Ascending aorta (tissue), 2 donors: ENCODE data around the gene SURF4. TPM values are rescaled to one million over a fixed set of nuclear protein-coding genes. Genes with fewer than 3 reads are reported as not detected.

Source experiments
- DNase-seq, 2 donors: peaks; one replicate each; pipeline ENCODE4 v3.0.0-alpha.2; 2019; ENCODE audit warnings: low spot score in 2 of 2
- H3K27ac ChIP-seq, 2 donors: fragments of 200-600 bp; sonication (generic); one replicate each; pipeline ENCODE4 v1.5.1; 2016 to 2017; ENCODE audit warnings: mild to moderate bottlenecking in 1 of 2
- H3K27me3 ChIP-seq: fragments of 200-600 bp; sonication (generic); one replicate; pipeline ENCODE4 v1.5.1; 2017
- H3K36me3 ChIP-seq, 2 donors: fragments of 200-600 bp; sonication (generic); one replicate each; pipeline ENCODE4 v1.5.1; 2016
- H3K4me1 ChIP-seq, 2 donors: fragments of 200-600 bp; sonication (generic); one replicate each; pipeline ENCODE4 v1.5.1; 2016 to 2017; ENCODE audit warnings: mild to moderate bottlenecking in 1 of 2
- H3K4me3 ChIP-seq, 2 donors: fragments of 200-600 bp; sonication (generic); one replicate each; pipeline ENCODE4 v1.5.1; 2016 to 2017; ENCODE audit warnings: mild to moderate bottlenecking in 1 of 2
- H3K9me3 ChIP-seq, 2 donors: fragments of 200-600 bp; sonication (generic); one replicate each; pipeline ENCODE4 v1.5.1; 2016
- CTCF ChIP-seq, 3 experiments: fragments of 200-600 bp in 2 of 3; fragments of 450-650 bp in 1 of 3; sonication (generic) in 2 of 3; IDR thresholded peaks; one replicate each; pipeline ENCODE4 v1.5.1; 2016 to 2019; ENCODE audit warnings: antibody characterized with exemption in 3 of 3, mild to moderate bottlenecking in 1 of 3, moderate library complexity in 1 of 3
- intact Hi-C: fragments of 100-400 bp; cut with DNase I; formaldehyde crosslinking; loops from one replicate; pipeline ENCODE4 v1.15.1; 2023
- total RNA-seq: library from RNA; depleted of rRNA; stranded (reverse); fragments of >200 nt; gene quantifications from one replicate; pipeline ENCODE4 v1.1.0, GENCODE V29; 2016

Gene SURF4
- total RNA-seq, 1 donor from 2014 or later, result 161 TPM

DNA sequence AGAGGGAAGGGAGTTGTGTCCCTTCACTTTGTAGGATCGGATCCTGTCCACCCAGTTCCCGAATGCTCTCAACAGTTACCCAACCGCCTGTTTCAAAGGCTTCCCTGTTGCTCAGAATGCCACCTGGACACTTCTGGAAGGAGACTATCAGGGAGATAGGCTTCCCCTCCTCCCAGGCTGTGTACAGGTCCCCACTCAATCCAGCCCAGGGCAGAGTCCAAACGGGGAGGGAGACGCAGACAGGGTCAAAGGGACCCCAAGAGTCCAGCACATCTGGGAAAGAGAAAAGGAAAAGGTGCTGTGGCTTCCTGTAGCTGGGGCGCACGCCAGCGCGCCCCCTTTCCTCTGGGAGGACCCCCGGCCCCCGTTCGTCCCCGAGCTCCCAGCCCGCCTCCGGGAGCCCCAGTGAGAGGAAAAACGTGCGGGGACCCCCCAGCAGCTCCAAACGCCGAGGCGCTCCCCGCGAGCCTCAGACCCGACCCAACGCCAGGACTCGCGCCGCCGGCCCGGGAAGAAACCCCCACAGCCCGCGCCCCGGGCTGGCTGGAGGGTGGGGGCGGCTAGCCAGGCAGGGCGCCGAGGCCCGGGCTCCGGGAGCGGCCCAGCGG lies 640 bp downstream of the SURF4 start:
- intact Hi-C loops, result loop anchor here (10.0 kb wide), 1 partner anchor 650 kb away; the partner anchor contains the start of gene BRD3OS
- Histone ChIP-seq H3K27ac (peak overlapping the region; percentile 94 to 97), H3K27me3 (no peaks in the 10 kb centered on the region), H3K9me3 (no peaks in the 10 kb centered on the region), H3K4me1 (peaks cover 7 to 26% of the 10 kb centered on the region in 2 donors), H3K36me3 (peaks cover 4 to 21% of the 10 kb centered on the region in 2 donors), H3K4me3 (peak overlapping the region; percentile 97 to 98)
- TF ChIP-seq CTCF (IDR thresholded peaks at IDR 0.05), result no peak
- DNase-seq, result no peak

- Histone ChIP-seq H3K4me1 (peaks cover 7 to 30% of the 10 kb centered on the region in 2 donors), H3K27ac (peak overlapping the region; percentile 94 to 97)
- intact Hi-C loops, result loop anchor here (10.0 kb wide), 1 partner anchor 650 kb away; the partner anchor contains the start of gene BRD3OS
Measured at GRCh38 chr9:133374612-133375115, 1.2 kb downstream of the SURF4 start.

GRCh38 chr9:133372144-133372543 lies 3.7 kb downstream of the SURF4 start:
- TF ChIP-seq CTCF (IDR thresholded peaks at IDR 0.05), result no peak
- intact Hi-C loops, result loop anchor here (10.0 kb wide), 1 partner anchor 653 kb away; the partner anchor contains the start of gene BRD3OS
- Histone ChIP-seq H3K36me3 (peaks cover 7 to 33% of the 10 kb centered on the region in 2 donors), H3K9me3 (no peaks in the 10 kb centered on the region), H3K4me3 (peak overlapping the region in 1 of 2 donors; percentile 16), H3K4me1 (peaks cover 7 to 44% of the 10 kb centered on the region in 2 donors), H3K27ac (no peak overlapping the region), H3K27me3 (no peaks in the 10 kb centered on the region)
- no peak for DNase-seq

More at GRCh38 chr9:133374612-133375115, 1.2 kb downstream of the SURF4 start:
- peak overlapping the region; percentile 97 to 98 for H3K4me3 ChIP-seq
- H3K27me3 ChIP-seq, result no peaks in the 10 kb centered on the region
- DNase-seq, result no peak
- no peak for TF ChIP-seq CTCF (IDR thresholded peaks at IDR 0.05)
- H3K36me3 ChIP-seq, result peaks cover 4 to 26% of the 10 kb centered on the region in 2 donors
- H3K9me3 ChIP-seq, result no peaks in the 10 kb centered on the region

- peaks cover 7 to 40% of the 10 kb centered on the region in 2 donors for H3K4me1 ChIP-seq
Measured at GRCh38 chr9:133371261-133371711, 4.6 kb downstream of the SURF4 start.

GRCh38 chr9:133370685-133371084 lies 5.2 kb downstream of the SURF4 start:
- Histone ChIP-seq H3K4me1 (peaks cover 7 to 40% of the 10 kb centered on the region in 2 donors), H3K36me3 (peaks cover 21 to 47% of the 10 kb centered on the region in 2 donors), H3K27me3 (no peaks in the 10 kb centered on the region), H3K9me3 (no peaks in the 10 kb centered on the region), H3K27ac (no peak overlapping the region), H3K4me3 (no peak overlapping the region)
- DNase-seq, result no peak
- intact Hi-C loops, result loop anchor here (10.0 kb wide), 1 partner anchor 654 kb away; the partner anchor contains the start of gene BRD3OS
- no peak for TF ChIP-seq CTCF (IDR thresholded peaks at IDR 0.05)

More at GRCh38 chr9:133371261-133371711, 4.6 kb downstream of the SURF4 start:
- H3K36me3 ChIP-seq, result peaks cover 15 to 42% of the 10 kb centered on the region in 2 donors
- no peaks in the 10 kb centered on the region for H3K9me3 ChIP-seq
- no peaks in the 10 kb centered on the region for H3K27me3 ChIP-seq
- TF ChIP-seq CTCF (IDR thresholded peaks at IDR 0.05), result no peak
- DNase-seq, result no peak
- H3K27ac ChIP-seq, result no peak overlapping the region
- intact Hi-C loops, result loop anchor here (10.0 kb wide), 1 partner anchor 654 kb away; the partner anchor contains the start of gene BRD3OS
- no peak overlapping the region for H3K4me3 ChIP-seq
